Tibial nerve (tissue), 4 donors: Measurements from ENCODE around the gene SEC22B.
"Not testable (repeated sequence)": the region's sequence is repeated elsewhere in the genome, so short reads cannot be mapped to it uniquely, and the experiment has no call there.

Experiments
- EP300 ChIP-seq, 2 donors: sonication (generic); formaldehyde crosslinking; IDR thresholded peaks; one replicate each; pipeline ENCODE4 v1.6.1; 2017; ENCODE audit warnings: antibody characterized with exemption in 2 of 2, mild to moderate bottlenecking in 1 of 2
- TF ChIP-seq, protein P1 (sequence below), 5 experiments: fragments of 200-600 bp in 3 of 5; fragments of 450-650 bp in 2 of 5; sonication (generic) in 3 of 5; IDR thresholded peaks; one replicate each; pipeline ENCODE4 v1.5.1; 2016 to 2019; ENCODE audit warnings: antibody characterized with exemption in 5 of 5, mild to moderate bottlenecking in 3 of 5, moderate library complexity in 2 of 5

DNA sequence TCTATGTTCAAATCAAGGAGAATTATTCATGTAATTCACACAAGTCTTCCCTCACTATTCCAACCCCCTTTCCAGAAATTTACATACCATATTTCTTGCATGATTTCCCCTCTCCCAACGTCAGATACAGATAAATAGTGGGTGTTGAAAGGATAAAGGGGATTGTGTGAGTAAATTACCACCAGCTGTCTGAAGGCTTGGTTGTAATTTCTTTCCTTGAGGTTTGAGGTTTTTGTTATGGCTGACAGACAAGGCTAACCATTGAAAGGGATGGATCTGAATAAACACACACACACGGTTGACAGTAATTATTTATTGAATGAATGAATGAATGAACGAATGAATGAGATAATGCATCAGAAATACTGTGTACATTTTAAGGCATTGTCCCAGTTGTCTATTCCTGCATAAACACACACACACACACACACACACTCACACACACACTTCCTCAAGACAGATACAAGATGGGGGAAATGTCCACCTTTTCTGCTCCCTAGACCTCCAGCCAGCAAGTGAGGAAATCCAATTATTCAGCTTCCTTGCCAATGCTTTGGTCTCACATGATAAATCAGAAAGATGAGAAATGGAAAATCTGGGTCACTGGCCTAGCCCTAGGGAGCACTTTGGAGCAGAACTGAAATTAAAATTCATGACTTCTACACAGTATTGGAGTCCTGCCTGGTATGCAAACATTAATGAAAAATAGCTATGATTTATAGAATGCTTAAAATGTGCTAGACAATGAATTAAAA is 41.0 kb upstream of the SEC22B start:
- TF ChIP-seq EP300 (IDR thresholded peaks at IDR 0.05) = not testable (repeated sequence)
- TF ChIP-seq, protein P1, sequence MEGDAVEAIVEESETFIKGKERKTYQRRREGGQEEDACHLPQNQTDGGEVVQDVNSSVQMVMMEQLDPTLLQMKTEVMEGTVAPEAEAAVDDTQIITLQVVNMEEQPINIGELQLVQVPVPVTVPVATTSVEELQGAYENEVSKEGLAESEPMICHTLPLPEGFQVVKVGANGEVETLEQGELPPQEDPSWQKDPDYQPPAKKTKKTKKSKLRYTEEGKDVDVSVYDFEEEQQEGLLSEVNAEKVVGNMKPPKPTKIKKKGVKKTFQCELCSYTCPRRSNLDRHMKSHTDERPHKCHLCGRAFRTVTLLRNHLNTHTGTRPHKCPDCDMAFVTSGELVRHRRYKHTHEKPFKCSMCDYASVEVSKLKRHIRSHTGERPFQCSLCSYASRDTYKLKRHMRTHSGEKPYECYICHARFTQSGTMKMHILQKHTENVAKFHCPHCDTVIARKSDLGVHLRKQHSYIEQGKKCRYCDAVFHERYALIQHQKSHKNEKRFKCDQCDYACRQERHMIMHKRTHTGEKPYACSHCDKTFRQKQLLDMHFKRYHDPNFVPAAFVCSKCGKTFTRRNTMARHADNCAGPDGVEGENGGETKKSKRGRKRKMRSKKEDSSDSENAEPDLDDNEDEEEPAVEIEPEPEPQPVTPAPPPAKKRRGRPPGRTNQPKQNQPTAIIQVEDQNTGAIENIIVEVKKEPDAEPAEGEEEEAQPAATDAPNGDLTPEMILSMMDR (IDR thresholded peaks at IDR 0.05) = not testable (repeated sequence)
